K562 (cell line): Measurements from ENCODE around the gene SRRD. TPM values are rescaled to one million over a fixed set of nuclear protein-coding genes. Genes with fewer than 3 reads are reported as not detected.

Experiments used
- ATF7 ChIP-seq: fragments of 450-650 bp; IDR thresholded peaks from 2 replicates; pipeline ENCODE4 v1.7.1; 2014; ENCODE audit warnings: mild to moderate bottlenecking, moderate library complexity
- CBX3 ChIP-seq, 2 experiments: IDR thresholded peaks; 1 replicate in 1 of 2; 2 replicates in 1 of 2; pipeline ENCODE4 v1.6.1; 2012; ENCODE audit warnings: inconsistent platforms in 2 of 2, low read length in 2 of 2, borderline replicate concordance in 1 of 2, control low read depth in 1 of 2
- CREM ChIP-seq: IDR thresholded peaks from 2 replicates; pipeline ENCODE4 v1.6.1; 2014; ENCODE audit warnings: antibody characterized with exemption, low read depth
- CSDE1 ChIP-seq, 2 experiments: fragments of 450-650 bp; IDR thresholded peaks; 2 replicates each; pipeline ENCODE4 v1.6.1; 2016; ENCODE audit warnings: mild to moderate bottlenecking in 1 of 2
- DACH1 ChIP-seq: fragments of 450-650 bp; IDR thresholded peaks from 2 replicates; pipeline ENCODE4 v1.6.1; 2018; ENCODE audit not compliant: partially characterized antibody
- DIDO1 ChIP-seq: fragments of 450-650 bp; IDR thresholded peaks from 2 replicates; pipeline ENCODE4 v1.6.1; 2016; ENCODE audit warnings: low read depth, missing biosample characterization, missing genetic modification characterization
- HCFC1 ChIP-seq: IDR thresholded peaks from 2 replicates; pipeline ENCODE4 v1.6.1; 2012; ENCODE audit warnings: low read depth, low read length, improper control_type of control experiment
- HSF4 ChIP-seq: fragments of 250-450 bp; sonication (Bioruptor Pico); IDR thresholded peaks from 2 replicates; pipeline ENCODE4 v2.1.2; 2022; ENCODE audit warnings: mild to moderate bottlenecking, moderate library complexity, borderline replicate concordance
- NCOA6 ChIP-seq: fragments of 450-650 bp; IDR thresholded peaks from 2 replicates; pipeline ENCODE4 v1.6.1; 2017; ENCODE audit warnings: mild to moderate bottlenecking
- NELFE ChIP-seq: IDR thresholded peaks from 2 replicates; pipeline ENCODE4 v1.6.1; 2011; ENCODE audit warnings: mild to moderate bottlenecking; ENCODE audit not compliant: insufficient read depth, insufficient read length
- PHF20 ChIP-seq: fragments of 450-650 bp; IDR thresholded peaks from 2 replicates; pipeline ENCODE4 v1.6.1; 2018; ENCODE audit not compliant: partially characterized antibody
- PRPF4 ChIP-seq: fragments of 200-400 bp; formaldehyde crosslinking; IDR thresholded peaks from one replicate; pipeline ENCODE4 v1.6.1; 2017; ENCODE audit warnings: low read length, low read depth, mild to moderate bottlenecking; ENCODE audit not compliant: insufficient read depth, poor library complexity, severe bottlenecking
- RFX1 ChIP-seq: fragments of 450-650 bp; IDR thresholded peaks from 2 replicates; pipeline ENCODE4 v1.6.1; 2016; ENCODE audit warnings: mild to moderate bottlenecking, moderate library complexity
- SAFB2 ChIP-seq: fragments of 200-400 bp; formaldehyde crosslinking; IDR thresholded peaks from 2 replicates; pipeline ENCODE4 v1.6.1; 2018; ENCODE audit warnings: borderline replicate concordance, low read length, low read depth, moderate library complexity; ENCODE audit not compliant: severe bottlenecking
- SIN3B ChIP-seq: fragments of 450-650 bp; IDR thresholded peaks from 2 replicates; pipeline ENCODE4 v1.6.1; 2017; ENCODE audit warnings: low read depth, mild to moderate bottlenecking, moderate library complexity
- TEAD2 ChIP-seq: fragments of 450-650 bp; IDR thresholded peaks from 2 replicates; pipeline ENCODE4 v1.6.1; 2016; ENCODE audit warnings: missing genetic modification characterization, control low read depth, missing compliant biosample characterization
- ZNF133 ChIP-seq: fragments of 250-450 bp; sonication (Bioruptor Pico); IDR thresholded peaks from 2 replicates; pipeline ENCODE4 v1.4.0; 2020; ENCODE audit warnings: mild to moderate bottlenecking
- polyA plus RNA-seq, 8 experiments: library from polyadenylated mRNA; depleted of rRNA in 4 of 8; stranded (reverse) in 5 of 8; unstranded in 3 of 8; fragments of >200 nt; fragmentation: Nextera tagmentation in 2 of 8; fragmentation: Illumina TruSeq in 1 of 8; extraction: Ambion mirVana in 2 of 8; extraction: Trizol in 1 of 8; gene quantifications; 2 replicates each; pipeline versions ENCODE4 v1.2.1 to v1.2.3, GENCODE V29; 2011 to 2014; ENCODE audit warnings: inconsistent platforms in 1 of 8, missing spikeins in 1 of 8
- total RNA-seq, 7 experiments: library from RNA; depleted of rRNA in 6 of 7; stranded (reverse); fragments of >200 nt in 6 of 7; fragmentation: Illumina TruSeq in 2 of 7; extraction: Trizol in 2 of 7; gene quantifications; 2 replicates each; pipeline versions ENCODE4 v1.2.1 to v1.2.3, GENCODE V29; 2011 to 2021; ENCODE audit warnings: low replicate concordance in 1 of 7
- TF ChIP-seq, protein P1 (sequence below): fragments of 450-650 bp; conservative IDR thresholded peaks from 2 replicates; pipeline ENCODE4 v1.6.1; 2016; ENCODE audit warnings: missing genetic modification characterization, low read depth, mild to moderate bottlenecking, missing compliant biosample characterization, moderate library complexity
- TF ChIP-seq, protein P2 (sequence below), 2 experiments: fragments of 450-650 bp in 1 of 2; IDR thresholded peaks; 2 replicates each; pipeline ENCODE4 v1.6.1; 2011 to 2017; ENCODE audit warnings: low read depth in 2 of 2, antibody characterized with exemption in 1 of 2, borderline replicate concordance in 1 of 2, low read length in 1 of 2, mild to moderate bottlenecking in 1 of 2, mixed read lengths in 1 of 2; ENCODE audit not compliant: control insufficient read depth in 1 of 2
- TF ChIP-seq, protein P3 (sequence below): fragments of 250-450 bp; sonication (Bioruptor Pico); IDR thresholded peaks from 2 replicates; pipeline ENCODE4 v1.9.0; 2021; ENCODE audit warnings: mild to moderate bottlenecking
- TF ChIP-seq, protein P4 (sequence below): conservative IDR thresholded peaks from 2 replicates; pipeline ENCODE4 v1.6.1; 2011; ENCODE audit warnings: low read depth, mild to moderate bottlenecking, low read length; ENCODE audit not compliant: control insufficient read depth
- TF ChIP-seq, protein P5 (sequence below): fragments of 250-450 bp; sonication (Bioruptor Pico); IDR thresholded peaks from 2 replicates; pipeline ENCODE4 v1.6.1; 2021; ENCODE audit warnings: mild to moderate bottlenecking

SRRD gene
- total and polyA plus RNA-seq, 9 of the 15 experiments (the other 6 are each of a cell fraction or from before 2014, with no cell fraction given) = 4.9 to 59.4 (median 34.4) TPM

DNA sequence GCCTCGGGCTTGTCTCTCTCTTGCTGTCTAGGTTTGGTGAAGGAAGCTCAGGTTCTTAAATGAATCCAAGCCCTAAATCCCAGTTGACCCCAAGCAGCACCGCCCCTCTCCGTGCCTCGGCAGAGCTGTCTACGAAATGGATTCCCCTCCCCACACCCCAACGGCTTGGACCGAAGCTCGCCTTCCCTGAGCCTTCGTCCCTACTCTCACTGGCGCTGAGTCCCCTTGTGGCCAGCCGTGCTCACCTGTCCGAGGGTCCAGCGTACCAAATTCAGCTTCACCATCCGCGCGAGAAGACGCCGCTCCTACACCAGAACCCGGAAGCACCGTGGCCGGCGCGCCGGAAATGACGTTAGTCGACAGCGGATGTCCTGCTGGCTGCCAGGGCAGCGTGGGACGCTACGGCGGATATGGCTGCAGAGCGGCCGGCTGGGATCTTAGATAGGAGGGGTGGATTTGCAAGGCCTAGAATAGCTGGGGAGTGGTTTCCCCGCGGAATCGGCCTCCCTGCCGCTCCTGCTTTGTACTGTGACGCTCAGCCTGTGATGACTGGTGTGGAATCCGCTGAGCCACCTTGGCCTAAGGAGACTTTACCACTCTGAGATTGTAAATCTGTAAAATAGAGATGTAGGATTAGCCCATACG lies 28.6 kb downstream of the SRRD start, which contains the start of gene TFIP11 (continued):
- TF ChIP-seq, protein P1, sequence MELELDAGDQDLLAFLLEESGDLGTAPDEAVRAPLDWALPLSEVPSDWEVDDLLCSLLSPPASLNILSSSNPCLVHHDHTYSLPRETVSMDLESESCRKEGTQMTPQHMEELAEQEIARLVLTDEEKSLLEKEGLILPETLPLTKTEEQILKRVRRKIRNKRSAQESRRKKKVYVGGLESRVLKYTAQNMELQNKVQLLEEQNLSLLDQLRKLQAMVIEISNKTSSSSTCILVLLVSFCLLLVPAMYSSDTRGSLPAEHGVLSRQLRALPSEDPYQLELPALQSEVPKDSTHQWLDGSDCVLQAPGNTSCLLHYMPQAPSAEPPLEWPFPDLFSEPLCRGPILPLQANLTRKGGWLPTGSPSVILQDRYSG (tag) = no peak
- TF ChIP-seq ATF7 (peak; percentile 76), TEAD2 (tag) (no peak), DIDO1 (tag) (peak; percentile 80; the same call in 1 of the 2 replicates), NELFE (no peak), PRPF4 (no peak), SIN3B (peak; percentile 97), CREM (peak; percentile 98), CBX3 (IDR thresholded peaks at IDR 0.05; ENCODE audit: borderline replicate concordance in 1 of 2, low read length in 2 of 2) (no peak), CSDE1 (IDR thresholded peaks at IDR 0.05) (peak in 1 of 2 experiments; percentile 54; a peak in 1 of 4 replicates), HCFC1 (peak; percentile 82), DACH1 (no peak), ZNF133 (no peak), HSF4 (no peak), PHF20 (peak; percentile 98), NCOA6 (no peak), RFX1 (peak; percentile 92), SAFB2 (no peak)
- TF ChIP-seq, protein P2, sequence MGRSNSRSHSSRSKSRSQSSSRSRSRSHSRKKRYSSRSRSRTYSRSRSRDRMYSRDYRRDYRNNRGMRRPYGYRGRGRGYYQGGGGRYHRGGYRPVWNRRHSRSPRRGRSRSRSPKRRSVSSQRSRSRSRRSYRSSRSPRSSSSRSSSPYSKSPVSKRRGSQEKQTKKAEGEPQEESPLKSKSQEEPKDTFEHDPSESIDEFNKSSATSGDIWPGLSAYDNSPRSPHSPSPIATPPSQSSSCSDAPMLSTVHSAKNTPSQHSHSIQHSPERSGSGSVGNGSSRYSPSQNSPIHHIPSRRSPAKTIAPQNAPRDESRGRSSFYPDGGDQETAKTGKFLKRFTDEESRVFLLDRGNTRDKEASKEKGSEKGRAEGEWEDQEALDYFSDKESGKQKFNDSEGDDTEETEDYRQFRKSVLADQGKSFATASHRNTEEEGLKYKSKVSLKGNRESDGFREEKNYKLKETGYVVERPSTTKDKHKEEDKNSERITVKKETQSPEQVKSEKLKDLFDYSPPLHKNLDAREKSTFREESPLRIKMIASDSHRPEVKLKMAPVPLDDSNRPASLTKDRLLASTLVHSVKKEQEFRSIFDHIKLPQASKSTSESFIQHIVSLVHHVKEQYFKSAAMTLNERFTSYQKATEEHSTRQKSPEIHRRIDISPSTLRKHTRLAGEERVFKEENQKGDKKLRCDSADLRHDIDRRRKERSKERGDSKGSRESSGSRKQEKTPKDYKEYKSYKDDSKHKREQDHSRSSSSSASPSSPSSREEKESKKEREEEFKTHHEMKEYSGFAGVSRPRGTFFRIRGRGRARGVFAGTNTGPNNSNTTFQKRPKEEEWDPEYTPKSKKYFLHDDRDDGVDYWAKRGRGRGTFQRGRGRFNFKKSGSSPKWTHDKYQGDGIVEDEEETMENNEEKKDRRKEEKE (IDR thresholded peaks at IDR 0.05; ENCODE audit: borderline replicate concordance in 1 of 2, control insufficient read depth in 1 of 2, low read depth in 2 of 2, low read length in 1 of 2) = 0 out of 4 replicates have a peak, but pooled peaks of 1 of the 2 experiments have one; percentile 48
- TF ChIP-seq, protein P3, sequence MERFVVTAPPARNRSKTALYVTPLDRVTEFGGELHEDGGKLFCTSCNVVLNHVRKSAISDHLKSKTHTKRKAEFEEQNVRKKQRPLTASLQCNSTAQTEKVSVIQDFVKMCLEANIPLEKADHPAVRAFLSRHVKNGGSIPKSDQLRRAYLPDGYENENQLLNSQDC (CRISPR knock-in tag) = no peak
- TF ChIP-seq, protein P4, sequence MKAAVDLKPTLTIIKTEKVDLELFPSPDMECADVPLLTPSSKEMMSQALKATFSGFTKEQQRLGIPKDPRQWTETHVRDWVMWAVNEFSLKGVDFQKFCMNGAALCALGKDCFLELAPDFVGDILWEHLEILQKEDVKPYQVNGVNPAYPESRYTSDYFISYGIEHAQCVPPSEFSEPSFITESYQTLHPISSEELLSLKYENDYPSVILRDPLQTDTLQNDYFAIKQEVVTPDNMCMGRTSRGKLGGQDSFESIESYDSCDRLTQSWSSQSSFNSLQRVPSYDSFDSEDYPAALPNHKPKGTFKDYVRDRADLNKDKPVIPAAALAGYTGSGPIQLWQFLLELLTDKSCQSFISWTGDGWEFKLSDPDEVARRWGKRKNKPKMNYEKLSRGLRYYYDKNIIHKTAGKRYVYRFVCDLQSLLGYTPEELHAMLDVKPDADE = 0 out of 2 replicates have a peak, but pooled peaks have one; percentile 37
- TF ChIP-seq, protein P5, sequence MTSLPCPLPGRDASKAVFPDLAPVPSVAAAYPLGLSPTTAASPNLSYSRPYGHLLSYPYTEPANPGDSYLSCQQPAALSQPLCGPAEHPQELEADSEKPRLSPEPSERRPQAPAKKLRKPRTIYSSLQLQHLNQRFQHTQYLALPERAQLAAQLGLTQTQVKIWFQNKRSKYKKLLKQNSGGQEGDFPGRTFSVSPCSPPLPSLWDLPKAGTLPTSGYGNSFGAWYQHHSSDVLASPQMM (CRISPR knock-in tag) = no peak
